Kidney (tissue), 14 donors: Measurements from ENCODE around the gene NFATC4. TPM values are rescaled to one million over a fixed set of nuclear protein-coding genes. Genes with fewer than 3 reads are reported as not detected.
"Not testable (repeated sequence)": the region's sequence is repeated elsewhere in the genome, so short reads cannot be mapped to it uniquely, and the experiment has no call there.

ENCODE experiments used
- DNase-seq, 5 donors: peaks; one replicate each; pipeline ENCODE4 v3.0.0-alpha.2; 2013 to 2020
- FAIRE-seq: peaks from 2 replicates; lab custom pipeline; 2012; peaks lifted over from hg19 to GRCh38; lab: Jason Lieb, UNC
- H3K27ac ChIP-seq, 2 donors: one replicate each; pipeline ENCODE4 v1.7.0; 2013; ENCODE audit warnings: low read depth in 2 of 2, low read length in 2 of 2, inconsistent platforms in 1 of 2
- H3K27me3 ChIP-seq: one replicate; pipeline ENCODE4 v1.7.1; 2013; ENCODE audit warnings: low read length, inconsistent platforms; ENCODE audit not compliant: control insufficient read depth, insufficient read depth
- H3K36me3 ChIP-seq, 3 donors: one replicate each; pipeline versions ENCODE4 v1.7.0 to v1.7.1; 2013; ENCODE audit warnings: low read length in 3 of 3, control low read depth in 1 of 3, inconsistent platforms in 1 of 3; ENCODE audit not compliant: insufficient read depth in 3 of 3, control insufficient read depth in 2 of 3
- H3K4me1 ChIP-seq, 3 donors: one replicate each; pipeline versions ENCODE4 v1.7.0 to v1.7.1; 2013; ENCODE audit warnings: low read length in 3 of 3, inconsistent platforms in 1 of 3, low read depth in 1 of 3; ENCODE audit not compliant: control insufficient read depth in 2 of 3, insufficient read depth in 2 of 3
- H3K4me3 ChIP-seq, 3 donors: one replicate each; pipeline versions ENCODE4 v1.7.0 to v1.8.1; 2013; ENCODE audit warnings: low read length in 3 of 3, control low read depth in 1 of 3, inconsistent platforms in 1 of 3
- H3K9ac ChIP-seq, 3 donors: one replicate each; pipeline versions ENCODE4 v1.7.0 to v1.7.1; 2013; ENCODE audit warnings: low read length in 3 of 3, control low read depth in 1 of 3, inconsistent platforms in 1 of 3
- H3K9me3 ChIP-seq, 3 donors: one replicate each; pipeline versions ENCODE4 v1.7.0 to v1.7.1; 2013; ENCODE audit warnings: low read length in 3 of 3, control low read depth in 1 of 3, inconsistent platforms in 1 of 3; ENCODE audit not compliant: control insufficient read depth in 2 of 3, insufficient read depth in 1 of 3
- CTCF ChIP-seq: IDR thresholded peaks from 3 replicates; pipeline ENCODE4 v1.5.1; 2012; ENCODE audit warnings: mild to moderate bottlenecking, moderate library complexity, borderline replicate concordance; ENCODE audit not compliant: insufficient read depth; ENCODE audit errors: extremely low read depth
- intact Hi-C: fragments of 100-400 bp; cut with DNase I; formaldehyde crosslinking; loops from one replicate; pipeline ENCODE4 v1.11.1; 2022
- polyA plus RNA-seq: library from polyadenylated mRNA; stranded (reverse); fragments of 350-450 nt; fragmentation: Illumina TruSeq; extraction: RNeasy Lipid Tissue Mini Kit (QIAGEN cat#74804); gene quantifications from one replicate; pipeline ENCODE4 v1.2.3, GENCODE V29; 2014; ENCODE audit warnings: low read depth, low replicate concordance; ENCODE audit not compliant: insufficient read depth
- total RNA-seq: library from RNA; stranded (reverse); fragmentation: NEBNext Ultra II Directional; extraction: Animal tissue kit (Norgen Biotek cat#: 25700); gene quantifications from one replicate; pipeline ENCODE4 v1.2.1, GENCODE V29; 2021
- donor health status: control.
- donor health status: control.
- donor health status: control.
- donor health status: control.
- donor health status: control.
- donor health status: DM: yes; HTN: yes; CAD: no.
- donor health status: Normal renal cell carcinoma (clear cell type).

NFATC4 gene
- total and polyA plus RNA-seq, 2 donors from 2014 or later: 38.9 to 45.3 TPM

GRCh38 chr14:24327303-24327702 lies 40.7 kb upstream of the NFATC4 start:
- peaks cover 2% of the 10 kb centered on the region for H3K27me3 ChIP-seq
- H3K27ac ChIP-seq: no peak overlapping the region
- intact Hi-C loops: no loop called here

GRCh38 chr14:24327914-24328313 lies 40.1 kb upstream of the NFATC4 start:
- FAIRE-seq, H3K36me3 ChIP-seq, DNase-seq, intact Hi-C loops, H3K4me3 ChIP-seq, H3K9ac ChIP-seq, H3K27ac ChIP-seq, H3K27me3 ChIP-seq, H3K9me3 ChIP-seq: not testable (repeated sequence)
- H3K4me1 ChIP-seq: peaks cover 0 to 11% (median 5%) of the 10 kb centered on the region in 3 donors
- TF ChIP-seq CTCF: peak; percentile 52

More at GRCh38 chr14:24327303-24327702, 40.7 kb upstream of the NFATC4 start:
- FAIRE-seq (no peak), DNase-seq (no peak)
- no peak overlapping the region for H3K4me3 ChIP-seq
- H3K4me1 ChIP-seq: peaks cover 0 to 6% (median 2%) of the 10 kb centered on the region in 3 donors
- no peaks in the 10 kb centered on the region for H3K36me3 ChIP-seq
- H3K9me3 ChIP-seq: no peaks in the 10 kb centered on the region
- no peak overlapping the region for H3K9ac ChIP-seq
- TF ChIP-seq CTCF: no peak

- Histone ChIP-seq H3K9me3 (no peaks in the 10 kb centered on the region), H3K4me3 (no peak overlapping the region), H3K4me1 (peaks cover 0 to 11% (median 10%) of the 10 kb centered on the region in 3 donors), H3K27ac (no peak overlapping the region), H3K9ac (no peak overlapping the region), H3K36me3 (no peaks in the 10 kb centered on the region), H3K27me3 (peaks cover 13% of the 10 kb centered on the region)
- DNase-seq (no peak), FAIRE-seq (no peak)
- intact Hi-C loops: no loop called here
- no peak for TF ChIP-seq CTCF
These were observed 38.8 kb upstream of the NFATC4 start for GRCh38 chr14:24329073-24329663.
